ENCODE data around the gene CALR. TPM values are rescaled to one million over a fixed set of nuclear protein-coding genes. Genes with fewer than 3 reads are reported as not detected.
"Not testable (repeated sequence)": the region's sequence is repeated elsewhere in the genome, so short reads cannot be mapped to it uniquely, and the experiment has no call there.

The CALR gene
- total and polyA plus RNA-seq, 7 donors, result 70.3 to 717 (median 187) TPM

GRCh38 chr19:12974301-12975220, 36.2 kb downstream of the CALR start:
- Histone ChIP-seq H3K9me3 (no peaks in the 10 kb centered on the region), H3K27me3 (no peaks in the 10 kb centered on the region), H3K4me1 (peaks cover 0 to 10% (median 3%) of the 10 kb centered on the region in 4 donors), H3K36me3 (no peaks in the 10 kb centered on the region), H3K27ac (no peak overlapping the region), H3K4me3 (no peak overlapping the region)
- intact Hi-C loops (cut with DNase I), result loop anchor here (5.0 kb wide), 1 partner anchor 613 kb away; no protein-coding TSS in a partner anchor
- DNase-seq, result no peak
- no peak for TF ChIP-seq CTCF (IDR thresholded peaks at IDR 0.05)
- no peak for TF ChIP-seq EP300 (IDR thresholded peaks at IDR 0.05)
- no peak for TF ChIP-seq POLR2AphosphoS5 (IDR thresholded peaks at IDR 0.05)
- no peak for TF ChIP-seq POLR2A (IDR thresholded peaks at IDR 0.05)
- 55 to 63% methylated on average over 19 of the region's 19 CpGs for WGBS, 2 donors

- WGBS, 2 donors, result 51 to 63% methylated on average over 17 of the region's 17 CpGs
- Histone ChIP-seq H3K36me3 (no peaks in the 10 kb centered on the region), H3K4me3 (no peak overlapping the region), H3K4me1 (peaks cover 0 to 3% (median 2%) of the 10 kb centered on the region in 4 donors), H3K27ac (no peak overlapping the region), H3K27me3 (no peaks in the 10 kb centered on the region), H3K9me3 (no peaks in the 10 kb centered on the region)
- no peak for DNase-seq
- intact Hi-C loops (cut with DNase I), result loop anchor here (5.0 kb wide), 1 partner anchor 612 kb away; no protein-coding TSS in a partner anchor
- TF ChIP-seq CTCF (IDR thresholded peaks at IDR 0.05), result no peak
- no peak for TF ChIP-seq EP300 (IDR thresholded peaks at IDR 0.05)
- no peak for TF ChIP-seq POLR2AphosphoS5 (IDR thresholded peaks at IDR 0.05)
- no peak for TF ChIP-seq POLR2A (IDR thresholded peaks at IDR 0.05)
These were observed 36.9 kb downstream of the CALR start for GRCh38 chr19:12975221-12975741.

GRCh38 chr19:12976109-12976508, 37.7 kb downstream of the CALR start:
- WGBS, 2 donors, result 51 to 82% methylated on average over 7 of the region's 7 CpGs
- intact Hi-C loops (cut with DNase I), result loop anchor here (2.0 to 5.0 kb wide), 2 partner anchors 287 to 611 kb away; no protein-coding TSS in a partner anchor

GRCh38 chr19:12979974-12980373, 41.6 kb downstream of the CALR start:
- H3K27ac ChIP-seq, result no peak overlapping the region
- no peaks in the 10 kb centered on the region for H3K27me3 ChIP-seq
- H3K4me3 ChIP-seq, result no peak overlapping the region
- intact Hi-C loops (cut with DNase I), result loop anchor here (5.0 kb wide), 1 partner anchor 607 kb away; no protein-coding TSS in a partner anchor
- WGBS, 2 donors, result 59 to 76% methylated on average over 3 of the region's 3 CpGs
- DNase-seq, result no peak
- peaks cover 0 to 12% (median 5%) of the 10 kb centered on the region in 4 donors for H3K4me1 ChIP-seq
- no peak for TF ChIP-seq CTCF (IDR thresholded peaks at IDR 0.05)
- no peaks in the 10 kb centered on the region for H3K36me3 ChIP-seq
- H3K9me3 ChIP-seq, result no peaks in the 10 kb centered on the region

More at GRCh38 chr19:12976109-12976508, 37.7 kb downstream of the CALR start:
- H3K4me1 ChIP-seq, H3K27me3 ChIP-seq, H3K4me3 ChIP-seq, DNase-seq, H3K27ac ChIP-seq, H3K9me3 ChIP-seq, H3K36me3 ChIP-seq: not testable (repeated sequence)

- Histone ChIP-seq H3K36me3 (no peaks in the 10 kb centered on the region), H3K4me1 (peaks cover 0 to 10% (median 7%) of the 10 kb centered on the region in 4 donors), H3K9me3 (no peaks in the 10 kb centered on the region), H3K27ac (peak overlapping the region in 1 of 4 donors; percentile 37), H3K27me3 (no peaks in the 10 kb centered on the region), H3K4me3 (no peak overlapping the region)
- TF ChIP-seq CTCF (IDR thresholded peaks at IDR 0.05), result no peak
- no peak for TF ChIP-seq POLR2A (IDR thresholded peaks at IDR 0.05)
- no peak for TF ChIP-seq POLR2AphosphoS5 (IDR thresholded peaks at IDR 0.05)
- TF ChIP-seq EP300 (IDR thresholded peaks at IDR 0.05), result no peak
- 80 to 92% methylated on average over 6 of the region's 6 CpGs for WGBS, 2 donors
- intact Hi-C loops (cut with DNase I), result loop anchor here (1.0 to 2.0 kb wide), 3 partner anchors 48 to 110 kb away; no protein-coding TSS in a partner anchor
- no peak for DNase-seq
These were observed 44.2 kb downstream of the CALR start for GRCh38 chr19:12982648-12983047.
